ENCODE measurements around the gene TEX261. TPM values are rescaled to one million over a fixed set of nuclear protein-coding genes. Genes with fewer than 3 reads are reported as not detected.

Gene TEX261
- total RNA-seq, 2 donors from 2014 or later: 16.6 to 19.1 TPM

GRCh38 chr2:70986499-70987189 lies 8.0 kb downstream of the TEX261 start:
- TF ChIP-seq, protein P1, sequence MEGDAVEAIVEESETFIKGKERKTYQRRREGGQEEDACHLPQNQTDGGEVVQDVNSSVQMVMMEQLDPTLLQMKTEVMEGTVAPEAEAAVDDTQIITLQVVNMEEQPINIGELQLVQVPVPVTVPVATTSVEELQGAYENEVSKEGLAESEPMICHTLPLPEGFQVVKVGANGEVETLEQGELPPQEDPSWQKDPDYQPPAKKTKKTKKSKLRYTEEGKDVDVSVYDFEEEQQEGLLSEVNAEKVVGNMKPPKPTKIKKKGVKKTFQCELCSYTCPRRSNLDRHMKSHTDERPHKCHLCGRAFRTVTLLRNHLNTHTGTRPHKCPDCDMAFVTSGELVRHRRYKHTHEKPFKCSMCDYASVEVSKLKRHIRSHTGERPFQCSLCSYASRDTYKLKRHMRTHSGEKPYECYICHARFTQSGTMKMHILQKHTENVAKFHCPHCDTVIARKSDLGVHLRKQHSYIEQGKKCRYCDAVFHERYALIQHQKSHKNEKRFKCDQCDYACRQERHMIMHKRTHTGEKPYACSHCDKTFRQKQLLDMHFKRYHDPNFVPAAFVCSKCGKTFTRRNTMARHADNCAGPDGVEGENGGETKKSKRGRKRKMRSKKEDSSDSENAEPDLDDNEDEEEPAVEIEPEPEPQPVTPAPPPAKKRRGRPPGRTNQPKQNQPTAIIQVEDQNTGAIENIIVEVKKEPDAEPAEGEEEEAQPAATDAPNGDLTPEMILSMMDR (IDR thresholded peaks at IDR 0.05): no peak
- no peak for TF ChIP-seq POLR2A (IDR thresholded peaks at IDR 0.05)
- no peaks in the 10 kb centered on the region for H3K4me1 ChIP-seq
- DNase-seq (peak in 1 of 4 donors; percentile 5), ATAC-seq (no peak)
- no peaks in the 10 kb centered on the region for H3K27me3 ChIP-seq
- intact Hi-C loops (cut with DNase I): no loop called here
- no peak overlapping the region for H3K27ac ChIP-seq
- peaks cover 0 to 13% of the 10 kb centered on the region in 2 donors for H3K36me3 ChIP-seq (replicated peaks in 1 of 2; ENCODE audit: insufficient read depth in 1 of 2, low read depth in 2 of 2)
- no peak overlapping the region for H3K4me3 ChIP-seq
- no peaks in the 10 kb centered on the region for H3K9me3 ChIP-seq
- 73 to 86% methylated on average over 4 of the region's 4 CpGs for WGBS, 2 donors

GRCh38 chr2:70985956-70986355 lies 8.7 kb downstream of the TEX261 start:
- WGBS, 2 donors: 81 to 89% methylated on average over 1 of the region's 1 CpG
- no peaks in the 10 kb centered on the region for H3K9me3 ChIP-seq
- H3K27me3 ChIP-seq: no peaks in the 10 kb centered on the region
- no peaks in the 10 kb centered on the region for H3K4me1 ChIP-seq
- H3K27ac ChIP-seq: no peak overlapping the region
- ATAC-seq: no peak
- no peak for TF ChIP-seq POLR2A (IDR thresholded peaks at IDR 0.05)
- TF ChIP-seq, protein P1 (IDR thresholded peaks at IDR 0.05): no peak
- no peak for DNase-seq
- no peak overlapping the region for H3K4me3 ChIP-seq
- intact Hi-C loops (cut with DNase I): no loop called here
- peaks cover 0 to 13% of the 10 kb centered on the region in 2 donors for H3K36me3 ChIP-seq (replicated peaks in 1 of 2; ENCODE audit: insufficient read depth in 1 of 2, low read depth in 2 of 2)

DNA sequence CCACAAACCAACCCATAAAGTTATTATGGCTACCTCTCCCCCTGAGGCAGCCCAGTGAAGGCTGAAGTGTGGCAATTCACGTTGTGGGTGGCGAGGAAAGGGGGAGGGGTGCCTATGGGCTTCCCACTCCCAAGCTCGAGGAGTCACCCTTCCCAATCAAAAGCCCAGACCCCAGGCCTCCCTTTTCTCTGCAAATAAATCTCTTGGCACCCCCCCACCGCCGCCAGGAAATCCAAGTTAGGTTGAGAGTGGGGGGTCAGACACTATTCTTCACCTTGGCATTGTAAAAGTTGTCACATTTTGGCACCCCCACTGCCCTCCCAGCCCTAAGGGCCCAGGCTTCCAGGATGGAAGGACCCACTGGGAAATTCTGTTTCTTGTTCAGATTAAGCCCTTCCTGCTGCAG lies 9.4 kb downstream of the TEX261 start:
- WGBS, 2 donors: 60 to 76% methylated on average over 5 of the region's 5 CpGs
- ATAC-seq (no peak), DNase-seq (no peak)
- TF ChIP-seq, protein P1 (IDR thresholded peaks at IDR 0.05): no peak
- TF ChIP-seq POLR2A (IDR thresholded peaks at IDR 0.05): no peak
- Histone ChIP-seq H3K4me1 (no peaks in the 10 kb centered on the region), H3K36me3 (replicated peaks in 1 of 2; ENCODE audit: insufficient read depth in 1 of 2, low read depth in 2 of 2) (peaks cover 0 to 13% of the 10 kb centered on the region in 2 donors), H3K9me3 (no peaks in the 10 kb centered on the region), H3K27ac (no peak overlapping the region), H3K27me3 (no peaks in the 10 kb centered on the region), H3K4me3 (no peak overlapping the region)
- intact Hi-C loops (cut with DNase I): no loop called here

GRCh38 chr2:70984576-70985282 lies 9.9 kb downstream of the TEX261 start:
- Histone ChIP-seq H3K36me3 (replicated peaks in 1 of 2; ENCODE audit: insufficient read depth in 1 of 2, low read depth in 2 of 2) (peaks cover 0 to 13% of the 10 kb centered on the region in 2 donors), H3K27me3 (no peaks in the 10 kb centered on the region), H3K9me3 (no peaks in the 10 kb centered on the region), H3K4me3 (no peak overlapping the region), H3K27ac (no peak overlapping the region), H3K4me1 (no peaks in the 10 kb centered on the region)
- ATAC-seq (peak; percentile 76), DNase-seq (peak; percentile 62 to 77 (median 69))
- TF ChIP-seq, protein P1 (IDR thresholded peaks at IDR 0.05): peak; percentile 53 to 86 (median 65)
- TF ChIP-seq POLR2A (IDR thresholded peaks at IDR 0.05): no peak
- intact Hi-C loops (cut with DNase I): no loop called here
- 29 to 82% methylated on average over 12 to 32 of the region's 32 CpGs for WGBS, 2 donors

All from body of pancreas (tissue), 4 donors.